Smooth muscle cell of the umbilical artery (primary cell): Measurements from ENCODE around the gene IDH2. TPM values are rescaled to one million over a fixed set of nuclear protein-coding genes. Genes with fewer than 3 reads are reported as not detected.

Experiments
- total RNA-seq: library from RNA; depleted of rRNA; stranded (reverse); fragments of >200 nt; gene quantifications from 2 replicates; pipeline ENCODE4 v1.2.3, GENCODE V29; 2014

The IDH2 gene
- 102 and 108 TPM in 2 replicates for total RNA-seq

GRCh38 chr15:90101969-90102890 lies at the start of gene IDH2:
TSS of gene IDH2 (minus strand) at chr15:90102468. CDS start at chr15:90102390, 78 bp downstream.

Other genes starting within 250 kb of the IDH2 start
- 86.1 and 121 TPM in 2 replicates for gene AP3S2, start 208.5 kb downstream of the IDH2 start, total RNA-seq
- 7.4 and 8.6 TPM in 2 replicates for gene ARPIN, start 189.5 kb downstream of the IDH2 start, total RNA-seq
- gene ZNF710, start 101.1 kb downstream of the IDH2 start, total RNA-seq = 7.4 and 13.7 TPM in 2 replicates
- 17.2 and 33.7 TPM in 2 replicates for gene SEMA4B, start 98.9 kb upstream of the IDH2 start, total RNA-seq
- gene CIB1, start 131.5 kb upstream of the IDH2 start, total RNA-seq = 30.3 and 33.3 TPM in 2 replicates
- 6.1 and 7.1 TPM in 2 replicates for gene GDPGP1, start 131.7 kb upstream of the IDH2 start, total RNA-seq
- gene TTLL13, start 147.1 kb upstream of the IDH2 start, total RNA-seq = 0.14 TPM in 1 of 2 replicates, not detected in the other
- gene NGRN, start 163.2 kb upstream of the IDH2 start, total RNA-seq = 89.2 and 111 TPM in 2 replicates
- gene ZNF774, start 249.8 kb upstream of the IDH2 start, total RNA-seq = 2.1 and 6.7 TPM in 2 replicates